ENCODE results near the gene EBI3. TPM values are rescaled to one million over a fixed set of nuclear protein-coding genes. Genes with fewer than 3 reads are reported as not detected.

The EBI3 gene
- total and polyA plus RNA-seq, 2 of the 8 experiments (the other 6 are each of a cell fraction or from before 2014, with no cell fraction given) = 0.99 to 8.4 TPM

- H4K5ac ChIP-seq (ENCODE audit: insufficient read length, low read depth, low read length) = no peak overlapping the region
- H4K91ac ChIP-seq (replicated peaks; ENCODE audit: insufficient read length, low read length) = no peak overlapping the region
- no peak overlapping the region for H3K4me3 ChIP-seq (ENCODE audit: extremely low read depth in 1 of 4, insufficient read depth in 2 of 4, low read depth in 3 of 4, low read length in 4 of 4)
- H3K79me1 ChIP-seq (ENCODE audit: low read depth, low read length) = no peaks in the 10 kb centered on the region
- ChIA-PET POLR2A (ENCODE audit: partially characterized antibody) (interaction anchor here (1.8 kb wide), 1 partner anchor 9 kb away, joined by 4 read pairs; no protein-coding TSS in a partner anchor), CTCF (ENCODE audit: partially characterized antibody) (interaction anchor here (0.5 to 2.3 kb wide), 6 partner anchors 12 to 50 kb away, joined by 3 to 7 read pairs (median 4); no protein-coding TSS in a partner anchor)
- H3K4me2 ChIP-seq (ENCODE audit: insufficient read depth in 1 of 2, low read depth in 2 of 2, low read length in 2 of 2) = no peak overlapping the region
- H2BK5ac ChIP-seq (ENCODE audit: low read depth, low read length) = no peak overlapping the region
- no peak overlapping the region for H2BK20ac ChIP-seq (ENCODE audit: low read length)
- H3K4me1 ChIP-seq (replicated peaks in 1 of 4; ENCODE audit: control insufficient read depth in 3 of 4, insufficient read depth in 4 of 4, low read length in 3 of 4) = peaks cover 0 to under 1% (median 0%) of the 10 kb centered on the region in 4 experiments; a peak in 2 of 7 replicates
- H4K20me1 ChIP-seq (replicated peaks in 1 of 2; ENCODE audit: control insufficient read depth in 1 of 2, insufficient read depth in 2 of 2, low read length in 2 of 2) = no peaks in the 10 kb centered on the region
- DNase-seq (ENCODE audit: low read depth in 1 of 2, low spot score in 2 of 2) = no peak
- H2BK15ac ChIP-seq (ENCODE audit: low read length) = no peak overlapping the region
- no peak overlapping the region for H4K8ac ChIP-seq (ENCODE audit: extremely low read depth, insufficient read depth, low read length)
- no peak overlapping the region for H2BK12ac ChIP-seq (ENCODE audit: low read depth, low read length)
- no peaks in the 10 kb centered on the region for H3K9me3 ChIP-seq (ENCODE audit: insufficient read depth in 2 of 2, low read depth in 1 of 2, low read length in 1 of 2)
- no peak overlapping the region for H2BK120ac ChIP-seq (replicated peaks; ENCODE audit: low read depth, low read length)
- WGBS, 2 experiments (ENCODE audit: extremely low coverage in 1 of 2, insufficient coverage in 1 of 2, insufficient read length in 1 of 2, insufficient replicate concordance in 2 of 2, low coverage in 1 of 2, low lambda C conversion rate in 2 of 2, missing lambda C conversion rate in 1 of 2) = 83% methylated on average over 5 of the region's 5 CpGs; no CpG with 5 or more reads in 1 of the 2 experiments
- H3K18ac ChIP-seq (ENCODE audit: extremely low read depth, low read length) = no peak overlapping the region
- no peak overlapping the region for H2AK5ac ChIP-seq (ENCODE audit: low read depth, low read length)
- no peak overlapping the region for H3K23ac ChIP-seq (ENCODE audit: insufficient read length)
- peaks cover 7% of the 10 kb centered on the region; the same call in 1 of the 2 replicates for H3K23me2 ChIP-seq (ENCODE audit: low read depth, low read length)
- no peaks in the 10 kb centered on the region for H3K79me2 ChIP-seq (ENCODE audit: control insufficient read depth in 1 of 2, insufficient read depth in 2 of 2, low read length in 2 of 2)
- no peak overlapping the region for H2AFZ ChIP-seq (ENCODE audit: low read length)
- H3K27me3 ChIP-seq (replicated peaks in 1 of 4; ENCODE audit: control insufficient read depth in 3 of 4, extremely low read depth in 1 of 4, insufficient read depth in 3 of 4, low read length in 3 of 4) = 0 out of 7 replicates have a peak, but pooled peaks cover 0 to 2% (median 0%) of the 10 kb centered on the region in 4 experiments
- H3K36me3 ChIP-seq (ENCODE audit: control insufficient read depth in 2 of 4, insufficient read depth in 4 of 4, low read length in 3 of 4) = no peaks in the 10 kb centered on the region
- no peak for FAIRE-seq
- H3K14ac ChIP-seq (ENCODE audit: insufficient read length) = no peak overlapping the region
- H3K4ac ChIP-seq (replicated peaks; ENCODE audit: insufficient read length, low read depth, low read length) = no peak overlapping the region
- H3K56ac ChIP-seq (replicated peaks; ENCODE audit: insufficient read length, low read depth, low read length) = no peak overlapping the region
- no peak overlapping the region for H3K27ac ChIP-seq (ENCODE audit: low read depth, low read length)
- H3K9ac ChIP-seq (replicated peaks in 1 of 4; ENCODE audit: extremely low read depth in 1 of 4, low read depth in 3 of 4, low read length in 3 of 4) = no peak overlapping the region
- no peak for TF ChIP-seq BACH1 (IDR thresholded peaks at IDR 0.05; ENCODE audit: low read length)
- no peak for TF ChIP-seq CBX8 (IDR thresholded peaks at IDR 0.05; ENCODE audit: borderline replicate concordance, low read depth, low read length)
- no peak for TF ChIP-seq JUND (IDR thresholded peaks at IDR 0.05; ENCODE audit: low read length)
- TF ChIP-seq TBP (IDR thresholded peaks at IDR 0.05; ENCODE audit: low read depth, low read length) = no peak
These were observed 39.7 kb upstream of the EBI3 start for GRCh38 chr19:4189641-4190040.

Data from H1 (cell line).